GM12875 (cell line): ENCODE measurements around the gene HACL1.
A peak's percentile ranks its signal among the peaks of the same experiment; 100 is the strongest.
"Not testable (repeated sequence)": the region's sequence is repeated elsewhere in the genome, so short reads cannot be mapped to it uniquely, and the experiment has no call there.

Experiments
- H3K4me3 ChIP-seq: one replicate; pipeline ENCODE4 v1.5.1; 2011; ENCODE audit warnings: low read depth, low read length, control low read depth
- TF ChIP-seq, protein P1 (sequence below): IDR thresholded peaks from 2 replicates; pipeline ENCODE4 v1.5.1; 2011; ENCODE audit warnings: low read depth, mild to moderate bottlenecking, control low read depth, inconsistent platforms, low read length, moderate library complexity, borderline replicate concordance; ENCODE audit not compliant: insufficient read depth

The HACL1 gene

DNA sequence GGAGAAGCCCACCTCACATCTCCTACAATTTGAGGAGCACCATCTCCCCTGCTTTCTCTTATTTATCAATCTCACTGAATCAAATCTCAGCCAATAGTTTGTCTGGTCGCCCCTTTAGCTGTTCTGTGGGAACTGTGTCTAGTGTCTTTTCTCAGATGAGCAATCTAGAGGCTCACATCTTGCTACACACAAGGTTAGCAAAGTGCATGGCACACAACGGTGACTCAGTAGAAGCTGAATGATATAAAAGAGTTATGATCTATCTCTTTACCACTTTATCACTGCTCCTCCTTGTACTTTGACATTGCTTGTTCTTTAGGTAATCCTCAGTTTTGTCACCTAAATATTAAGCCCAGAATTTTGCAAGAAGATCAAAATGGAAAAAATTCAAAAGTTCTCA, 63.0 kb downstream of the HACL1 start:
- TF ChIP-seq, protein P1, sequence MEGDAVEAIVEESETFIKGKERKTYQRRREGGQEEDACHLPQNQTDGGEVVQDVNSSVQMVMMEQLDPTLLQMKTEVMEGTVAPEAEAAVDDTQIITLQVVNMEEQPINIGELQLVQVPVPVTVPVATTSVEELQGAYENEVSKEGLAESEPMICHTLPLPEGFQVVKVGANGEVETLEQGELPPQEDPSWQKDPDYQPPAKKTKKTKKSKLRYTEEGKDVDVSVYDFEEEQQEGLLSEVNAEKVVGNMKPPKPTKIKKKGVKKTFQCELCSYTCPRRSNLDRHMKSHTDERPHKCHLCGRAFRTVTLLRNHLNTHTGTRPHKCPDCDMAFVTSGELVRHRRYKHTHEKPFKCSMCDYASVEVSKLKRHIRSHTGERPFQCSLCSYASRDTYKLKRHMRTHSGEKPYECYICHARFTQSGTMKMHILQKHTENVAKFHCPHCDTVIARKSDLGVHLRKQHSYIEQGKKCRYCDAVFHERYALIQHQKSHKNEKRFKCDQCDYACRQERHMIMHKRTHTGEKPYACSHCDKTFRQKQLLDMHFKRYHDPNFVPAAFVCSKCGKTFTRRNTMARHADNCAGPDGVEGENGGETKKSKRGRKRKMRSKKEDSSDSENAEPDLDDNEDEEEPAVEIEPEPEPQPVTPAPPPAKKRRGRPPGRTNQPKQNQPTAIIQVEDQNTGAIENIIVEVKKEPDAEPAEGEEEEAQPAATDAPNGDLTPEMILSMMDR: no peak
- no peak overlapping the region for H3K4me3 ChIP-seq

DNA sequence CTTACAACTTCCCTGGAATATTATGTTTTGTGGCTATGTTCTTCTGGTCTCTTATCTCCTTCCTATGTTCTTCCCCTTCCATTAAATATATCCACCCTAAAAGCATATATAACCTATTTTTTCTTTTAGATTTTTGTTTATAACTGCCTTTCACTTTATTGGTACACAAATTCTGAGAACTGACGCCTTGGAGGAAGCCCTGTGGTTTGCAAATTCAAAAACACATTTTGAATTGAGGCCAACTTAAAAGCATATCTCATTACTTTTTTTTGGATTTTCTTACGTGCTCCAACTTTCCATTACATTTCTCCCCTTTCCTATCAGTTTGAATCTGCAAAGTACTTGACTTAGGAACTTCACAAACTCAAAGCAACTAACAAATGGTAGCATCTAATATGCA, 64.5 kb downstream of the HACL1 start:
- TF ChIP-seq, protein P1: no peak
- H3K4me3 ChIP-seq: no peak overlapping the region

DNA sequence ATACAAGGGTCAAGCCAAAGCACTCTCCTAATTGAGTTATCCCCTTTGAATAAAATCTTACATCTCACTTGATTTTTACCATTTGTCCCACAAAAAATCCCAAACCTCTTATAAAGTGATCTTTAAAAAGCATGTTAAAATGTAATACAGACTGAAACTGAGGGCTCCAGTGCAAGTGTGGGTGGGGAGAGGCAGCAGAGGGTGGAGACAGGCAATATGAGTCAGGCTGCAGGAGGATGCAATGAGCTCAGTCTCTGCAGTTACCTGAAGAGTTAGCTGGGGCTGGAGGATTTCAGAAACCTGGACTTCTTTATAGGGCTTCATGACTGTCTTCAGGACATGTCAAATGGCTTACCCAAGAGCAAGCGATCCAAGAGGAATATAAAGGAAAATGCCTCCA, 65.6 kb downstream of the HACL1 start:
- TF ChIP-seq, protein P1: no peak
- no peak overlapping the region for H3K4me3 ChIP-seq

DNA sequence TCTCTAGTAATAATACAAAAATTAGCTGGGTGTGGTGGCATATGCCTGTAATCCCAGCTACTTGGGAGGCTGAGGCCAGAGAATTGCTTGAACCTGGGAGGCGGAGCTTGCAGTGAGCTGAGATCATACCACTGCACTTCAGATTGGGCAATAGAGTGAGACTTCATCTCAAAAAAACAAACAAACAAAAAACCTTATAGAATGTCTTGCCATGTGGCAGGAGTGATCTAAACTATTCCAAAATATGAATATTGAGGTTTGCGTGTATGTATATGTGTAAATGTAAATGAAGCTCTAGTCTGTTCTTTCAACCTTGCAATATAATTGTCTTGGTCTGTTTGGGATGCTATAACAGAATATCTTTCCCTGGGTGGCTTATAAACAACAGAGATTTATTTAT, 68.8 kb downstream of the HACL1 start:
- H3K4me3 ChIP-seq: not testable (repeated sequence)

DNA sequence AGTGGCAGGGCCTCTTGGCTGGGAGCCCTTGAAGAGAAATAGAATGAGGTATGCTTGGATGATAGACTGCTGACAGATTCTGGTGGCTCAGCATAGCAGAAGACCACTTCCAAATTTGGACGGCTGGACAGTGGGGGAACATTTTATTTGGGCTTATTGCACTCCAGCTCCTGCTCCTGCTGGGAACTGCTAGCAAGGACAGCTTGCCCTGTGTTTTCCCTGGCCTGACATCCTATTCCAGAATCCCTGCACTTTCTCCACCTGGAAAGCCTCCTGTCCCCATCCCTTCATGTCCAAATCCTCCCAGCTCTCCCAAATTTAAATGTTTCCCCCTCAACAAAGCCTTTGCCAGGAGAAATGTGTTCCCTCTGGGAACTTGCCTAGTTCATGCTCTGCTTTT, 70.0 kb downstream of the HACL1 start:
- H3K4me3 ChIP-seq: no peak overlapping the region
- TF ChIP-seq, protein P1: no peak

DNA sequence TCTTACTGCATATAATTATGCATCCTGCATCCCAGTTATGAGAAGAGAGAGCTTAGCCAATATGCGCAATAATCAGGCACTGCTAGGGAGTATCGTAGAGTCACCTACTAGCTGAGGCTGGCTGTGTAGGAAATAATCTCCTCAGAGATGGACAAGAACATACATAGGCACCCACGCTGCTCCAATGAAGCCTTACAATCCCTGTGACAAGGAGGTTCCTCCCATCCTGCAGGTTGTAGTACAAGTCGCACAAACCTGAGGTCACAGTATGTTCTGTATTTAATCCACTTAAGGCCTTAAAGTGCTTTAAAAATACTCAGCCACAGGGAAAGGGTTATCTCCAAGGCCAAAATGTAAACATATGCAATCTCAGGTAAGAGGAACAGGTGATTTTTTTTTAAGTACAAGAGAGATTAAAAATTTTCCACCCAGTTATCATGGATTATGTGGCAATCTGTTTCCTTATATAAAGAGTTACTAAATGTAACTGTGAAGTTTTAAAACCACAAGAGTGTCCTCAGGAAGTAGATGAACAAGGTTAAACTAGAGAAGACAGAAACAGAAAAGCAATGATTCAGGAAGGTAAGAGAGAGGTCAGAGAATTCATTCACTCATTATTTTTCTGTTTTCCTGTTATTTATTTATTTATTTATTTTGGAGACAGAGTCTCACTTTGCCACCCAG, 72.4 kb downstream of the HACL1 start:
- no peak overlapping the region for H3K4me3 ChIP-seq
- TF ChIP-seq, protein P1: no peak

DNA sequence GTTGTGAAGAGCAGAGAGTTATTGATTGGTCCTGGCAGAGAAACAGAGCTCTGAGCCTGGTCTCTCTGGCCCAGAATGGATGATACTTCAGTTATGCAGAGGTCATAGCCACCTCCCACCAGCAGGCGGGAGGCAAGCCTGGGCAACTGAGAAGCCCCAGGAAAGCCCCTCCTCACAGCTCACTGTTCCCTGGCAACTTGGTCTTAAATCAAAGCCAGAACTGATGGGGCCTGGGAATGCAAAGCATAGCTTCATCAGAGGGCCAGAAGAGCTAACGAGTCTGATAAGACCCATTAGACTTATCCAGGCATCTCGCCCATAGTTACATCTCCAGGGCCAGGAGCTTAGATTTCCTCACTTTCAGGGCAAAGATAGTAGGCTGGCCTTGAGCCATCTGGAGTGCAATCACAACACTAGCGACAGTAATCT, 74.3 kb downstream of the HACL1 start:
- TF ChIP-seq, protein P1: peak; percentile 51; the same call in 1 of the 2 replicates
- no peak overlapping the region for H3K4me3 ChIP-seq
